Hepatocyte (in vitro differentiated cells): ENCODE measurements around the gene CD164L2.

Experiments used
- EZH2 ChIP-seq: fragments of 200-600 bp; sonication (generic); IDR thresholded peaks from 2 replicates; pipeline ENCODE4 v1.6.1; 2016; ENCODE audit warnings: antibody characterized with exemption, mild to moderate bottlenecking, borderline replicate concordance
- EZH2phosphoT487 ChIP-seq: fragments of 200-600 bp; sonication (generic); IDR thresholded peaks from one replicate; pipeline ENCODE4 v1.6.1; 2018; ENCODE audit warnings: antibody characterized with exemption, mild to moderate bottlenecking, low read depth, moderate library complexity; ENCODE audit not compliant: unreplicated experiment, severe bottlenecking
- TF ChIP-seq, protein P1 (sequence below): fragments of 200-600 bp; sonication (generic); IDR thresholded peaks from 2 replicates; pipeline ENCODE4 v1.5.1; 2016; ENCODE audit warnings: antibody characterized with exemption, mild to moderate bottlenecking; ENCODE audit not compliant: poor library complexity

GRCh38 chr1:27372022-27372807 is 10.9 kb downstream of the CD164L2 start:
- TF ChIP-seq EZH2, result no peak
- TF ChIP-seq, protein P1, sequence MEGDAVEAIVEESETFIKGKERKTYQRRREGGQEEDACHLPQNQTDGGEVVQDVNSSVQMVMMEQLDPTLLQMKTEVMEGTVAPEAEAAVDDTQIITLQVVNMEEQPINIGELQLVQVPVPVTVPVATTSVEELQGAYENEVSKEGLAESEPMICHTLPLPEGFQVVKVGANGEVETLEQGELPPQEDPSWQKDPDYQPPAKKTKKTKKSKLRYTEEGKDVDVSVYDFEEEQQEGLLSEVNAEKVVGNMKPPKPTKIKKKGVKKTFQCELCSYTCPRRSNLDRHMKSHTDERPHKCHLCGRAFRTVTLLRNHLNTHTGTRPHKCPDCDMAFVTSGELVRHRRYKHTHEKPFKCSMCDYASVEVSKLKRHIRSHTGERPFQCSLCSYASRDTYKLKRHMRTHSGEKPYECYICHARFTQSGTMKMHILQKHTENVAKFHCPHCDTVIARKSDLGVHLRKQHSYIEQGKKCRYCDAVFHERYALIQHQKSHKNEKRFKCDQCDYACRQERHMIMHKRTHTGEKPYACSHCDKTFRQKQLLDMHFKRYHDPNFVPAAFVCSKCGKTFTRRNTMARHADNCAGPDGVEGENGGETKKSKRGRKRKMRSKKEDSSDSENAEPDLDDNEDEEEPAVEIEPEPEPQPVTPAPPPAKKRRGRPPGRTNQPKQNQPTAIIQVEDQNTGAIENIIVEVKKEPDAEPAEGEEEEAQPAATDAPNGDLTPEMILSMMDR, result no peak
- TF ChIP-seq EZH2phosphoT487, result no peak
